Measurements from ENCODE around the gene MAGI3.
"Not testable (repeated sequence)": the region's sequence is repeated elsewhere in the genome, so short reads cannot be mapped to it uniquely, and the experiment has no call there.

MAGI3 gene

GRCh38 chr1:113579256-113580018 is 189.1 kb downstream of the MAGI3 start:
- no peak for DNase-seq (ENCODE audit: low read depth)

GRCh38 chr1:113581323-113581722 is 191.0 kb downstream of the MAGI3 start:
- no peak for DNase-seq (ENCODE audit: low read depth)

- no peak for DNase-seq (ENCODE audit: low read depth)
Observed at GRCh38 chr1:113582084-113582483, 191.8 kb downstream of the MAGI3 start.

- DNase-seq (ENCODE audit: low read depth): no peak
Observed at GRCh38 chr1:113587475-113587874, 197.2 kb downstream of the MAGI3 start.

GRCh38 chr1:113592230-113592629 is 201.9 kb downstream of the MAGI3 start:
- DNase-seq (ENCODE audit: low read depth): no peak

GRCh38 chr1:113593550-113594297 is 203.4 kb downstream of the MAGI3 start:
- no peak for DNase-seq (ENCODE audit: low read depth)

GRCh38 chr1:113604466-113604865 is 214.2 kb downstream of the MAGI3 start:
- DNase-seq (ENCODE audit: low read depth): not testable (repeated sequence)

GRCh38 chr1:113605146-113605545 is 214.8 kb downstream of the MAGI3 start:
- no peak for DNase-seq (ENCODE audit: low read depth)

- no peak for DNase-seq (ENCODE audit: low read depth)
Observed at GRCh38 chr1:113608399-113608798, 218.1 kb downstream of the MAGI3 start.

GRCh38 chr1:113610372-113610771 is 220.1 kb downstream of the MAGI3 start:
- DNase-seq (ENCODE audit: low read depth): no peak

- DNase-seq (ENCODE audit: low read depth): no peak
Observed at GRCh38 chr1:113615425-113615824, 225.1 kb downstream of the MAGI3 start.

GRCh38 chr1:113616156-113616555 is 225.8 kb downstream of the MAGI3 start:
- no peak for DNase-seq (ENCODE audit: low read depth)

GRCh38 chr1:113617438-113618141 is 227.3 kb downstream of the MAGI3 start:
- DNase-seq (ENCODE audit: low read depth): no peak

- DNase-seq (ENCODE audit: low read depth): no peak
Observed at GRCh38 chr1:113628997-113629396, 238.7 kb downstream of the MAGI3 start.

GRCh38 chr1:113630340-113631327 is 240.3 kb downstream of the MAGI3 start:
- DNase-seq (ENCODE audit: low read depth): no peak

GRCh38 chr1:113641396-113641795 is 251.1 kb downstream of the MAGI3 start:
- DNase-seq (ENCODE audit: low read depth): no peak

GRCh38 chr1:113647164-113647563 is 256.8 kb downstream of the MAGI3 start:
- no peak for DNase-seq (ENCODE audit: low read depth)

GRCh38 chr1:113648478-113648877 is 258.2 kb downstream of the MAGI3 start:
- no peak for DNase-seq (ENCODE audit: low read depth)

- DNase-seq (ENCODE audit: low read depth): no peak
Observed at GRCh38 chr1:113652771-113653170, 262.5 kb downstream of the MAGI3 start.

GRCh38 chr1:113653741-113654140 is 263.4 kb downstream of the MAGI3 start:
- DNase-seq (ENCODE audit: low read depth): no peak

- no peak for DNase-seq (ENCODE audit: low read depth)
Observed at GRCh38 chr1:113654883-113655282, 264.6 kb downstream of the MAGI3 start.

- no peak for DNase-seq (ENCODE audit: low read depth)
Observed at GRCh38 chr1:113657126-113657525, 266.8 kb downstream of the MAGI3 start.

Measured in stimulated activated CD4-positive, alpha-beta T cell treated with anti-CD3 and anti-CD28 coated beads, Interleukin-2, amount 100 ng/mL, for 4 hours (primary cell).